ENCODE results near the gene MYDGF.

- TF ChIP-seq, protein P1, sequence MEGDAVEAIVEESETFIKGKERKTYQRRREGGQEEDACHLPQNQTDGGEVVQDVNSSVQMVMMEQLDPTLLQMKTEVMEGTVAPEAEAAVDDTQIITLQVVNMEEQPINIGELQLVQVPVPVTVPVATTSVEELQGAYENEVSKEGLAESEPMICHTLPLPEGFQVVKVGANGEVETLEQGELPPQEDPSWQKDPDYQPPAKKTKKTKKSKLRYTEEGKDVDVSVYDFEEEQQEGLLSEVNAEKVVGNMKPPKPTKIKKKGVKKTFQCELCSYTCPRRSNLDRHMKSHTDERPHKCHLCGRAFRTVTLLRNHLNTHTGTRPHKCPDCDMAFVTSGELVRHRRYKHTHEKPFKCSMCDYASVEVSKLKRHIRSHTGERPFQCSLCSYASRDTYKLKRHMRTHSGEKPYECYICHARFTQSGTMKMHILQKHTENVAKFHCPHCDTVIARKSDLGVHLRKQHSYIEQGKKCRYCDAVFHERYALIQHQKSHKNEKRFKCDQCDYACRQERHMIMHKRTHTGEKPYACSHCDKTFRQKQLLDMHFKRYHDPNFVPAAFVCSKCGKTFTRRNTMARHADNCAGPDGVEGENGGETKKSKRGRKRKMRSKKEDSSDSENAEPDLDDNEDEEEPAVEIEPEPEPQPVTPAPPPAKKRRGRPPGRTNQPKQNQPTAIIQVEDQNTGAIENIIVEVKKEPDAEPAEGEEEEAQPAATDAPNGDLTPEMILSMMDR (IDR thresholded peaks at IDR 0.05) = no peak
- no peak for TF ChIP-seq POLR2AphosphoS5 (IDR thresholded peaks at IDR 0.05)
Observed at GRCh38 chr19:4693471-4694121, 23.5 kb upstream of the MYDGF start.

Data from esophagus muscularis mucosa (tissue), 3 donors.